KG1 (cell line): ENCODE results near the gene MIF.
"Not testable (repeated sequence)": the region's sequence is repeated elsewhere in the genome, so short reads cannot be mapped to it uniquely, and the experiment has no call there.

Source experiments
- DNase-seq: peaks from one replicate; lab custom pipeline; 2025; lab: John Stamatoyannopoulos, UW

MIF gene

DNA sequence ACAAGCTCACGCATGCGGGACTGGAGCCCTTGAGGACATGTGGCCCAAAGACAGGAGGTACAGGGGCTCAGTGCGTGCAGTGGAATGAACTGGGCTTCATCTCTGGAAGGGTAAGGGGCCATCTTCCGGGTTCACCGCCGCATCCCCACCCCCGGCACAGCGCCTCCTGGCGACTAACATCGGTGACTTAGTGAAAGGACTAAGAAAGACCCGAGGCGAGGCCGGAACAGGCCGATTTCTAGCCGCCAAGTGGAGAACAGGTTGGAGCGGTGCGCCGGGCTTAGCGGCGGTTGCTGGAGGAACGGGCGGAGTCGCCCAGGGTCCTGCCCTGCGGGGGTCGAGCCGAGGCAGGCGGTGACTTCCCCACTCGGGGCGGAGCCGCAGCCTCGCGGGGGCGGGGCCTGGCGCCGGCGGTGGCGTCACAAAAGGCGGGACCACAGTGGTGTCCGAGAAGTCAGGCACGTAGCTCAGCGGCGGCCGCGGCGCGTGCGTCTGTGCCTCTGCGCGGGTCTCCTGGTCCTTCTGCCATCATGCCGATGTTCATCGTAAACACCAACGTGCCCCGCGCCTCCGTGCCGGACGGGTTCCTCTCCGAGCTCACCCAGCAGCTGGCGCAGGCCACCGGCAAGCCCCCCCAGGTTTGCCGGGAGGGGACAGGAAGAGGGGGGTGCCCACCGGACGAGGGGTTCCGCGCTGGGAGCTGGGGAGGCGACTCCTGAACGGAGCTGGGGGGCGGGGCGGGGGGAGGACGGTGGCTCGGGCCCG, at the start of gene MIF:
MIF (plus strand) TSS at position 439 of the 765 bp plus-strand sequence; CDS start at position 531, 92 bp downstream.
- peak; percentile 90 for DNase-seq

DNA sequence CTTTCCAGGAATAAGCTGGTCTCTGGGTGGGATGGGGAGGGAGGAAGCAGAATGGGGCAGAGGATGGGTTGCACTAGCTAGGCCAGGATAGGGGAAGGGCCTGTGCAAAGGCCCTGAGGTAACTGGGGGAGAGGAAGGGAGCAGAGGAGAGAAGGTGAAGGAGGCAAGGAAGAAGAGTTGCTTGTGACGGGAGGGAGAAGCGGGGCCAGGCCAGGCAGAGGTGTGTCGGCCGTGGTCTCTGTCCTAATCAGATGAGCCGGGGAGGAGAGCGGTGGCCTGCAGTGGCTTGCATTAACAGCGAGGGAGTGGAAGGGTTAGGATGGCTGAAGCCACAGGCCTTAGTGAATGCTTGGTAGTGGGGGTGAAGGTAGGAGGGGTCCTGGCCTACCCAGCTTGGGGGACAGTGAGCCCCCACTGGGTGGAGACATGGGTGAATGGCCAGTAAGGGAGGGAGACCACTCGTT, 49.4 kb upstream of the MIF start:
- DNase-seq: no peak

DNA sequence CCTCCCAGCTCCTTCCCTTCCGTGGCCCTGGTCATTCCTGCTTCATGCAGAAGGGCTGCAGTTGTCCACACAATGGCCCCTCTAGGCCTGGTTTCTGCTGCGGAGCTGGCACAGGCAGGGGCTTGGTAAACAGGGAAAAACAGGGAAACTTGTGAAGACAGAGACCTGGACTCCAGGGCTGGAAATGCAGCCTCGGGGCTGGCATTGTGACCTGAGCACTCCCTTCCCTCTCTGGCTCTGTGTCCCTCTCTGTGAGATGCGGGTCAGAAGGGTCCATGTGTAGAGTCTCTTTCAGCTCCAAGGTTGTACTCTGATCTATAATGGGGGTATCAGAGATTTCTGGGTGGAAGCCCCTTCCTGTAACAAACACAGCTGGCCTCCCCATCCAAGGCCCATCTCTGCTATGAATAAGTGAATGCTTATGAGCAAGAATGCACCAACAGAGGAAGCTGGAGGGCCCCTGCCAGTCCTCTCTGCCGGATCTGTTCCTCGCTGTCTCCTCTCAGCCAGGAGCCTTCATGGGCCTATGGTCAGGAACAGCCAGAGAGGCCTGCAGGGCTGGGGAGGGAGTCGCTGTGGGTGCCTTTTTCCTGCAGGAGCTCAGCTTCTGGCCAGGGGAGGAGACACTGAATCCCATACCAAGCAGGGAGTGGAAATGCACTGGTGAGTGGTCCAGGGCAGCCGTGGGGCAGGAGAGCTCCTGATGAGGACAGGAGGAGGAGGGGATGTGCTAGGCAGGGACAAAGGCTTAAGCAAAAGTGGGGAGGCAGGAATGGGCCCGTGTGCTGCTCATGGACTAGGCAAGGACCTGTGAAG, 48.7 kb upstream of the MIF start:
- DNase-seq: no peak

DNA sequence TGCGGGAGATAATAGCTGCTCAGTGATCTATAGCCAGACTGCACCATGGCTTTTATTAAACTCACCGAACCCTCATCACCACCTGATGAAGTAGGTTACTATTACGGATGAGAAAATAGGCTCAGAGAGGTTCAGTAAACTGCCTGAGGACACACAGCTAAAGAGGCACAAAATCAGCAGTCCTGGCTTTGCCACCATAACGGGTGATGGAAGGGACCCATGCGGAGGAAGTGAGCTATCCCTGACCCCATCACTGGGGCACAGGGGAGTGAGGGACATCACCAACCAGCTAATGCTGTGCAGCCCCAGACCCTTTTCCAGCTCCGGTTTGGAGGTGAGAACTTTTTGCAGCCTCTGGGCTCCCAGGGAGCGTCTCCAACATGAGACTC, 48.1 kb upstream of the MIF start:
- no peak for DNase-seq

DNA sequence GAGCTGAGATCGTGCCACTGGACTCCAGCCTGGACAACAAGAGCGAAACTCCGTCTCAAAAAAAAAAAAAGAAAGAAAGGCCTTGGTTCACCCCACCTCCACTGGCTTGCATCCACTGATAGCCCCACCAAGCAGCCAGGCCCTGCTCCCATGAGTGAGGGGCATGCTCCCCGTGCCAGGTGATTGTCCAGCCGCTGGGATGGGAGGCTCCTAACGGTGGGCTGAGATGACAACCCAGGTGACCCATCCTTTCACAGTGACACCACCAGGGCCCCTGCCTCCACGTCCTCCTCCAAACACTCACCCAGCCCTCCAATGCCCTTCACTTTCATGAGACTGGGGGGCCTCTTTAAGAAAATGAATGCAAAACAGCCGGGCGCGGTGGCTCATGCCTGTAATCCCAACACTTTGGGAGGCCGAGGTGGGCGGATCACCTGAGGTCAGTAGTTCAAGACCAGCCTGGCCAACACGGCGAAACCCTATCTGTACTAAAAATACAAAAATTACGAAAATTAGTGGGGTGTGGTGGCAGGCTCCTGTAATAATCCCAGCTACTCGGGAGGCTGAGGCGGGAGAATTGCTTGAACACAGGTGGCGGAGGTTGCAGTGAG, 46.8 kb upstream of the MIF start:
- no peak for DNase-seq

DNA sequence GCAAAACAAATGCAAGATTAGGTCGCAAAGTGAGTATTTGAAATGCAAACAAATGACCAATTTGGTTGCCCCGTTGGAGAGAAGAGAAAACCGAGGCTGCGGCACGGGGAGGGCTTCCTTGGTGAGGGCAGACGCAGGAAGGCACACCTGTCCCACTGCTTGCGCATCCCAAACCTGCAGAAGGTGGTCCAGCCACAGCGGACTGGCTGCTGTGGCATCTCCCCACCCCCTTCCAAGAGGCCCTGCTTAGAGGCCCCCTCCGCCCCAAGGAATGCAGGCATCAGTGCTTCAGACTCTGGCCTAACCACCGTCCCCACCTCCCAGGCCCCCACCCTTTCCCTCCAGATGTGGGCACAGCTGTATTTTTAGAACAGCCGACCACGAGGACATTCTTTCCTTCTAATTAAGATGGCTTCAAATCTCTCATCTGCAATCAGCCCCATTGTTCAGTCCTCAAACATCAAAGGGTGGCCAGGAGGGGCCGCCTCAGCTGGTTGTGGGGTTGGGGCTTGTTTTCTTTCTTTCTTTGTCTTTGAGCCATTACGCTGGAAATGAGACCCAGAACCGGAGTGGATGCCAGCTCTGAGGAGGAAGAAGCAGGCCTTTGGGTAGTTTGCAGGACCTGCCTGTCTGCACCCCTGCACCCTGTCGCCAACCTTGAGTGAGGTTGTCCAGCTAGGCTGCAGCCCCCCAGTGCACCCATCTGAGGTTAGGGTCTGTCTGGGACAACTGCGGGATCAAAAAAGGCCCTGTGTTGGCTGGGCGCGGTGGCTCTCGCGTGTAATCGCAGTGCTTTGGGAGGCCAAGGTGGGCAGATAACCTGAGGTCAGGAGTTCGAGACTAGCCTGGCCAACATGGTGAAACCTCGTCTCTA, 46.0 kb upstream of the MIF start:
- no peak for DNase-seq

DNA sequence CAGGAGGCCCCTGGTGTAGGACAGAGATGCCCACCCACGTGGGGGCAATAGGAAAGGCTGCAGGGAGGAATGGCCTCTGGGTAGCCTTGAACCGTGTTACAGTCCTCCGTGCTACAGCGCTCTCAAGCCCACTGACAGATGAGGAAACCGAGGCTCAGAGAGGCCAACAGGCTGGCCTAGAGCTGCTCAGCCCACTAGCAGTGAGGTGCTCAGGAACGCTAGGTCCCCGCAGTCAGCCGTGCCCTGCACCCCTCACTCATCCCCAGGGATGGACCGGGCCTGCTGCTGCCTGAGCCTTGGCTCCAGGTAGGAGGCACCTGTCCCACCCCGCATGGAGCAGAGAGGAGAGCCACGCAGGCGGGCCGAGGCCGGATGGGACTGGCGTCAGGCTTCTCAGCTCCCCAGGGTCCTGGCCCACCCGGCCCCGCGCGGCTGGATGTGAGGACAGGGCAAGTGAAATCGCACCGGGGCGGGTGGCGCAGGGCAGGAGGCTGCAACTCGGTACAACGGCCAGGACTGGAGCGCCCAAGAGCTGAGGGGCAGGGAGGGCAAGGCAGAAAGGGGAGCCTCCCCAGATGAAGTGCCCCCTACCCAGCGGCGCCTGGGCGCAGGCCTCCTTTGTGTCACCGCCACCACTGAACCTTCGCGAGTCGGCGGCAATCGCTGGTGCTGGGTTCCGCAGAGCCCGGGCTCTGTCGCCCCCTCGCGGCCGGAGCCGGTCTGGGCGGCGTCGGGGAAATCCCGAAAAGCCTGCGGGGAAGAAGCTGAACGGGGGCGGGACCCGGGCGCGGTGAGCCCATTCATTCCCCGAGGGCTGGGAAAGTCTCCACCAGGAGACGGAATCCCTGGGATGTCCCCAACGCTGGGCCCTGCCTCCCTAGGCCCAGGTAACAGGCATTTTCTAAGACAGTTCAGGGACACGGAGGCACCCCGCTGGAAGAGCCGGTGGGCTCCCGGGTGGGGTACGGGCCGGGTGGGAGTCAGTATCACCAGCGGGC, 44.9 kb upstream of the MIF start:
- peak; percentile 35 for DNase-seq

DNA sequence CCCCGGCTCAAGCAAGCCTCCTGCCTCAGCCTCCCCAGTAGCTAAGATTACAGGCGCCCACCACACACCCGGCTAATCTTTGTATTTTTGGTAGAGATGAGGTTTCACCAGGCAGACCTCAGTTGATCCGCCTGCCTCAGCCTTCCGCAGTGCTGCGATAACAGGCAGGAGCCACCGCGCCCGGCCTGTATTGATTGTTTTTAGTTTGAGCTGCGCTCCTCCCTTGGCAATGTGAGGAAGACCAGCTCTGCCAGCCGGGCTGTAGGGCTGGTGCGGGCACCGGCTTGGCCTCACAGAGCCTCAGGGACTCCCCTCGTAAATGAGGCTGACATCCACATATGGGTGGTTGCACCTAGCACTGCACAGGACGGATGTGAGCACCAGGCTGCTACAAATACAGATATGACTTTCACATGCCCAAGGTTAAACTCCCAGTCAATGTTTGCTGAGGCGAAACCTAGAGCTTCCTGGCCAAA, 44.0 kb upstream of the MIF start:
- no peak for DNase-seq

DNA sequence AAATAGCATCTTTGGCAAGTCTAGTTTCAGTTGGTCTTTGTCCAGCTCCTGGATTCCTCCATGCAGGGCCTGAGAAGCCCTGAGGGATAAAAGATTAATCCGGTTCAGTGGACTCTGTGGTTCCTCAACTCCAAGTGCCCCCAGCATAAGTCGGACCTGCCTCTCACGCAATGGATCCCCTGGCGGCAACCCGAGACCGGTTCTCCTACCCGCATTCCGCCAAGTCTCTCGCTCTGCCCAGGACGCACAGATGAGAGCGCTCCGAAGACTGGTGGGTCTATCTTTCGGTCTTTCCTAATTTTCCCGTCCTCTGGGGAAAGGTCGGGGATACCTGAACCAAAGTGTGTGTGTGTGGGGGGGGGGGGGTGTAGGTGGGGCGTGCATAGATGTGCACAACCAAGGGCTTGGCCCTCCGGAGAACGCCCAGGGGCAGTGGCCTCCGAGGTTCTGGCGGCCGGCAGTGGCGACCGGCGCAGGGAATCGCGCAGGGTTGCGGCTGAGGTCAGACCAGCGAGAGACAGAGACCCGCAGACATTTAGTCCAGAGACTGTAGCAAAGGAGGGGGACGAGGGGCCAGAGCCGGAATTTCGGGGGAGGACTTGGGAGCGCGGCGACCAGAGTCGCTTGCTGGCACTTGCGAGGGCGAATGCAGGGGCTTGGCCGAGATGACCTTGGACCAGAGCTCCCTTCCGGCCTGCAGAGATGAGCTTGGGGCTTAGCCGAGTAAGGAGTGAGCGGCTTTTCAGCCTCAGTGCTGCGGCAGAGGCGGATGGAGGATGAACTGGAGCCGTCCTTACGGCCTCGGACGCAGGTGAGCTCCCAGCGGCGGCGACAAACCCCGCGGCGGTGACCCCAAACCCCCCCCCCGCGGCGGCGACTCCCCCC, 37.2 kb upstream of the MIF start:
- DNase-seq: no peak

DNA sequence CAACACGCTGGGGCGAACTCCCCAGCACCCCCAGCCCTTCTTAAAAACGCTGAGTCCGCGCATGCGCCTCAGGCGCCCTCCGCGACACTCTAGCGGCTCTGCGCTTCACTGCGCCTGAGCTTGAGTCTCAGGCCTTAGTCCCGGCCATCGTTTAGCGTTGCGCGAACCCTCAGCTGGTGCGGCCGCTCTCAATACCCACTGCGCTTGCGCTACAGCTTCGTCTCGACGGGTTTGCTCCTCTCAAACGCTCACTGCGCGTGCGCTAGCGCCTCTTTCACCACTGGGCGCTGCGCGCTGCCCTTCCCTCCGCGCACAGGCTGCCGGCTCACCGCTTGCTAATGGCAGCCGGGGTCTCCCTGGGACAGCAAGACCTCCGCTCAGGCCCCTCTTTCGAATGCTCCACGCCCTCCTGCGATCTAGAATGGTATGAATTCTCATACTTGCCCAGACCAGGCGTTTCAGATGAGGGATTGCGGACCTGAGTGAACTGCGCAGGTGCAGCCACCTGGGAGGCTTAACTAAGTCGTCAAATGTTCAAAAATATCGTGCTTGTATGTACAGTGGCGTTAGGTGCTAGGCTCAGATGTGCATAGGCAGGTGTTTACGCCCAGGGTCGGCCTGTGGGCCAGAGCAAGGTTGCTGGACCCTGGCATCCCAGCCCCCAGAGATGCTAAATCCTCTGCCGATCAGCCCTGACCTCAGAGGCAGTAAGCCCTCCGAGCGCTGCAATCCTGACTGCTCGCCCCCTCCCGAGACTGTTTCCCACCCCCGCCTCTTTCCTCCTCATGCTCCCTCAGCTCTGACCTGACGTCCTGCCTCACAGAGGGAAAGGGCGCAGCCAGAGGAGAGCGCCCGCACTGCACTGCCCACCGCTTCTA, 36.3 kb upstream of the MIF start, which contains the start of gene SLC2A11:
SLC2A11 (plus strand) TSS at position 270 of the 878 bp plus-strand sequence; CDS start at position 395, 125 bp downstream.
- peak; percentile 87 for DNase-seq

DNA sequence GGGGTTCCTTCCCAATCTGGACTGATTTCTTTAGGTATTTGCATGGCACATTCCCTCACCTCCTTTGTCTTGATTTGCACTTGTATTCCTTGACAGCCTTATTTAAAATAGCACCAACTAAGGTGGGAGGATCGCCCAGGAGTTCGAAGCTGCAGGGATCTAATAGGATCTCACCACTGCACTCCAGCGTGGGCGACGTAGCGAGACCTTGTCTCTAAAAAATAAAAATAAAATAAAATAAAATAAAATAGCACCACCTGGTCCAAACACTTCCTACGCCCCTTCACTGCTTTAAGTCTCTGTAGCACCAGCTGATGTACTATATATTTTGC, 35.7 kb upstream of the MIF start:
- no peak for DNase-seq

DNA sequence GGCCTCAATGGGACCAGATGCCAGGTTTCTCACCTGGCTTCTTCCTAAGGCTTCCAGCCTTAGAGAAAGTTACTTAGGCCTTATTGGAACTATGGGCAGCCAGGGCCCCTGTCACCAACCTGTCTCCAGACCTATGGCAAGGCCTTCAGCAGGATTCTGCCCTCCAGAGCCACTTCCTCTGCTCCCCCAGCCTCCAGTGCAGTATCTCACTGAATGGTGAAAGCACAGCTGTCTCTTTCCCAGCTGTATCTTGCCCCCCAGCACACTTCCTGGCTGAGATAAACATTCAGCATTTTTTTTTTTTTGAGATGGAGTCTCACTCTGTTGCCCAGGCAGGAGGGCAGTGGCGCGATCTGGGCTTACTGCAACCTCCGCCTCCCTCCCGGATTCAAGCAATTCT, 35.0 kb upstream of the MIF start:
- DNase-seq: no peak

DNA sequence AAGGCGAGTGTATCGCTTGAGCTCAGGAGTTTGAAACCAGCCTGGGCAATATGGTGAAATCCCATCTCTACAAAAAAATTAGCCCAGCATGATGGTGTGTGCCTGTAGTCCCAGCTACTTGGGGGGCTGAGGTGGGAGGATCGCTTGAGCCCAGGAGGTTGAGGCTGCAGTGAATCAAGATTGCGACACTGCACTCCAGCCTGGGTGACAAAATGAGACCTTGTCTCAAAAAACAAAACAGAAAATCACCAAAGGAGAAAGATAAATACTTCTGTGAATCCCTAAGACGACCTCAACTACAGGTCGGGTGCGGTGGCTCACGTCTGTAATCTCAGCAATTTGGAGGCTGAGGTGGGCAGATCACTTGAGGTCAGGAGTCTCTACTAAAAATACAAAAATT, 34.0 kb upstream of the MIF start:
- not testable (repeated sequence) for DNase-seq

DNA sequence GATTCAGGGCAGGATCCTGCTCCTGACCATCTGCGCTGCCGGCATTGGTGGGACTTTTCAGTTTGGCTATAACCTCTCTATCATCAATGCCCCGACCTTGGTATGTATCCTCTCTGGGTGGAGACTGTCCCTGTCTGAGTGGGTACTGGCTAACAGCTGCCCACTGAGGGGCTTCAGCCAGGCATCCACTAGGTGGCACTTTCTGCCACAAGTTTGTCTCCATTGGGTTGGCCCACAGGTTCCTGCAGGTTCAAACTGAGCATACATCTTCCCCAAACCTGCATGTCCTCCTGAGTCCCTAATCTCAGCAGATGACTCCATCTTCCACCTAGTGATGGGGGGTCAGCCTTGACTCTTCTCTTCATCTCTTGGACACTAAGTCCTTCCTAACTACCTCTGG, 32.1 kb upstream of the MIF start:
- DNase-seq: peak; percentile 10

DNA sequence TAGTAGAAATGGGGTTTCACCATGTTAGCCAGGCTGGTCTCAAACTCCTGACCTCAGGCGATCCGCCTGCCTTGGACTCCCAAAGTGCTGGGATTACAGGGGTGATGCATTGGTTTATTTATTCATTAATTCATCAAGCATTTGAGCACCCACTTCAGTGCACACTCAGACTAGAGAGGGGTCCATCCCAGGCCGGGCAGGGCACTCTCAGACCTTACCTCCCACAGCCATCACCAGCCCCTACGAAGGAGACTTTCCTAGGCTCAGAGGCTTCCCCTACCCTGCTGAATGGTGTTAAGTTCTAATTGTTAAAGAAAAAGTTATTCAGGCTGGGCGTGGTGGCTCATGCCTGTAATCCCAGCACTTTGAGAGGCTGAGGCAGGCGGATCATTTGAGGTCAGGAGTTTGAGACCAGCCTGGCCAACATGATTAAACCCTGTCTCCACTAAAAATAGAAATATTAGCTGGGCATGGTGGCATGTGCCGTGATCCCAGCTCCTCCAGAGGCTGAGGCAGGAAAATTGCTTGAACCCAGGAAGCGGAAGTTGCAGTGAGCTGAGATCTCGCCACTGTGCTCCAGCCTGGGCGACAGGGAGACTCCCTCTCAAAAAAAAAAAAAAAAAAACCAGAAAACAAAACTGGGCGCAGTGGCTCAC, 29.6 kb upstream of the MIF start:
- DNase-seq: not testable (repeated sequence)

DNA sequence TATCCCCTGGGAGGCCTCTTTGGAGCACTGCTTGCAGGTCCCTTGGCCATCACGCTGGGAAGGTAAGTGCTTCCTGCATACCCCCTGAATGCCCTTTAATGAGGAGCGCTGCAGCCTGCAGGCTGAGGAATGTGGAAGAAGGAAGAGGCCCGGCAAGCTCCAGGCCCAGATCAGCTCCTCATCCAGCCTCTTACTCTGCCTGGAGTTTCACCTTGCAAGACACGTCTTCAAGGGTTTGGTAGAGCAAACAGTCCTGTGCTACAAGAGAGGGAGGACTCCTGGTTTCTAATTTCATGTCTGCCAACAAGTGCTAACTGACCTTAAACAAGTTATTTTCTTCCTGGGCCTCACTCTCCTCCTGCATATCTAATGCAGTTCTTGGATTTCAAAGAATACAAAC, 25.6 kb upstream of the MIF start:
- no peak for DNase-seq

DNA sequence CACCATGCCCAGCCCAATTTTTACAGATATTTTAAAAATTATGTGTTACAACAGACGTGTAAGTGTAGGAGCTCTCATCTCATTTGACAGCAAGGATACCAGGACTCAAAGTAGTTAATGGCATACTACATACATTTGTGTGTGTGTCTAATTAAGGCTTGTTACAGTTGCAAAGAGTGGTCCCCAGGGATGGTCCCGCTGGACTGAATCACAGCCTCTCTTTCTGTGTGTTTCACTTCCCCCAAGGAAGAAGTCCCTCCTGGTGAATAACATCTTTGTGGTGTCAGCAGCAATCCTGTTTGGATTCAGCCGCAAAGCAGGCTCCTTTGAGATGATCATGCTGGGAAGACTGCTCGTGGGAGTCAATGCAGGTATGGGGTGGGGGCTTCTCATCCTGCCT, 19.3 kb upstream of the MIF start:
- DNase-seq: no peak

DNA sequence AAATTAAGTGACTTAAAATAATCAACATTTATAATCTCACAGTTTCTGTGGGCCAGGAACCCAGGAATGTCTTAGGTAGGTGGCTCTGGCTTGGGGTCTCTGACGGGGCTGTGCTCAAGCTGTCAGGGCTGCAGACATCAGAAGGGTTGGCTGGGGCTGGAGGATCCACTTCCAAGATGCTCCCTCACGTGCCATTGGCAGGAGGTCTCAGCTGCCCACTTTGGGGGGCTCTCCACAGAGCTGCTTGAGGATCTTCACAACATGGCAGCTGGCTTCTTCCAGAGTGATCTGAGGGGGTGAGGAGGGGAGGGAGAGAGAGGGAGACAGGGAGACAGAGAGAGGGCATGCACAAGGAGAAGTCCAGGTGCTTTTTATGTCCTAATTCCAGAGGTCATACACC, 18.4 kb upstream of the MIF start:
- DNase-seq: no peak
